T-helper 1 cell treated with Interleukin-12 subunit alpha and Interleukin-12 subunit beta and Interleukin-4 antibody, amounts not matched to agents 30 μg/mL and 1 μg/mL, for 36 hours (primary cell): ENCODE data around the gene RALGAPA2.
A peak's percentile ranks its signal among the peaks of the same experiment; 100 is the strongest.

ENCODE experiments used
- H3K27ac Mint-ChIP-seq: one replicate; pipeline ENCODE4 v1.8.0; 2021; ENCODE audit warnings: mild to moderate bottlenecking, mixed read lengths
- H3K27me3 Mint-ChIP-seq: one replicate; pipeline ENCODE4 v1.8.0; 2021; ENCODE audit warnings: low read depth, mixed read lengths
- H3K36me3 Mint-ChIP-seq: one replicate; pipeline ENCODE4 v1.8.0; 2021; ENCODE audit warnings: low read depth, mixed read lengths
- H3K4me1 Mint-ChIP-seq: one replicate; pipeline ENCODE4 v1.8.0; 2021; ENCODE audit warnings: low read depth, mixed read lengths
- H3K4me3 Mint-ChIP-seq: one replicate; pipeline ENCODE4 v1.8.0; 2021; ENCODE audit warnings: mild to moderate bottlenecking, moderate library complexity, mixed read lengths
- H3K9me3 Mint-ChIP-seq: one replicate; pipeline ENCODE4 v1.8.0; 2021; ENCODE audit warnings: mixed read lengths

Gene RALGAPA2

GRCh38 chr20:20571068-20571780 is 141.2 kb downstream of the RALGAPA2 start:
- H3K27ac Mint-ChIP-seq, result no peak overlapping the region
- no peaks in the 10 kb centered on the region for H3K4me1 Mint-ChIP-seq
- no peaks in the 10 kb centered on the region for H3K27me3 Mint-ChIP-seq
- peaks cover 14% of the 10 kb centered on the region for H3K36me3 Mint-ChIP-seq
- H3K9me3 Mint-ChIP-seq, result no peaks in the 10 kb centered on the region
- no peak overlapping the region for H3K4me3 Mint-ChIP-seq

- Mint-ChIP-seq H3K9me3 (no peaks in the 10 kb centered on the region), H3K4me1 (no peaks in the 10 kb centered on the region), H3K4me3 (no peak overlapping the region), H3K27me3 (no peaks in the 10 kb centered on the region), H3K27ac (no peak overlapping the region), H3K36me3 (peaks cover 9% of the 10 kb centered on the region)
Observed at GRCh38 chr20:20568604-20569205, 143.7 kb downstream of the RALGAPA2 start.

GRCh38 chr20:20567712-20568111 is 144.7 kb downstream of the RALGAPA2 start:
- H3K9me3 Mint-ChIP-seq, result no peaks in the 10 kb centered on the region

GRCh38 chr20:20566516-20566915 is 145.9 kb downstream of the RALGAPA2 start:
- H3K36me3 Mint-ChIP-seq, result peaks cover 9% of the 10 kb centered on the region
- no peaks in the 10 kb centered on the region for H3K9me3 Mint-ChIP-seq
- H3K4me3 Mint-ChIP-seq, result no peak overlapping the region
- no peak overlapping the region for H3K27ac Mint-ChIP-seq
- H3K27me3 Mint-ChIP-seq, result no peaks in the 10 kb centered on the region
- H3K4me1 Mint-ChIP-seq, result no peaks in the 10 kb centered on the region

More at GRCh38 chr20:20567712-20568111, 144.7 kb downstream of the RALGAPA2 start:
- Mint-ChIP-seq H3K27ac (no peak overlapping the region), H3K36me3 (peaks cover 9% of the 10 kb centered on the region), H3K4me1 (no peaks in the 10 kb centered on the region), H3K27me3 (no peaks in the 10 kb centered on the region), H3K4me3 (no peak overlapping the region)

GRCh38 chr20:20564279-20564678 is 148.2 kb downstream of the RALGAPA2 start:
- Mint-ChIP-seq H3K27me3 (no peaks in the 10 kb centered on the region), H3K36me3 (peaks cover 5% of the 10 kb centered on the region), H3K9me3 (no peaks in the 10 kb centered on the region), H3K4me3 (no peak overlapping the region), H3K27ac (no peak overlapping the region), H3K4me1 (no peaks in the 10 kb centered on the region)

- Mint-ChIP-seq H3K4me1 (no peaks in the 10 kb centered on the region), H3K36me3 (peaks cover 8% of the 10 kb centered on the region), H3K9me3 (no peaks in the 10 kb centered on the region), H3K27ac (no peak overlapping the region), H3K4me3 (no peak overlapping the region), H3K27me3 (no peaks in the 10 kb centered on the region)
Observed at GRCh38 chr20:20562507-20562906, 149.9 kb downstream of the RALGAPA2 start.

GRCh38 chr20:20561841-20562240 is 150.6 kb downstream of the RALGAPA2 start:
- no peak overlapping the region for H3K27ac Mint-ChIP-seq
- peaks cover 8% of the 10 kb centered on the region for H3K36me3 Mint-ChIP-seq
- no peaks in the 10 kb centered on the region for H3K9me3 Mint-ChIP-seq
- no peak overlapping the region for H3K4me3 Mint-ChIP-seq
- H3K4me1 Mint-ChIP-seq, result no peaks in the 10 kb centered on the region
- no peaks in the 10 kb centered on the region for H3K27me3 Mint-ChIP-seq

- no peaks in the 10 kb centered on the region for H3K27me3 Mint-ChIP-seq
- H3K27ac Mint-ChIP-seq, result no peak overlapping the region
- peaks cover 12% of the 10 kb centered on the region for H3K36me3 Mint-ChIP-seq
- no peak overlapping the region for H3K4me3 Mint-ChIP-seq
- H3K9me3 Mint-ChIP-seq, result no peaks in the 10 kb centered on the region
- no peaks in the 10 kb centered on the region for H3K4me1 Mint-ChIP-seq
Observed at GRCh38 chr20:20561172-20561571, 151.3 kb downstream of the RALGAPA2 start.

- Mint-ChIP-seq H3K4me3 (no peak overlapping the region), H3K36me3 (peaks cover 21% of the 10 kb centered on the region), H3K27ac (no peak overlapping the region), H3K9me3 (no peaks in the 10 kb centered on the region), H3K27me3 (no peaks in the 10 kb centered on the region), H3K4me1 (no peaks in the 10 kb centered on the region)
Observed at GRCh38 chr20:20557406-20557805, 155.0 kb downstream of the RALGAPA2 start.

- Mint-ChIP-seq H3K4me1 (no peaks in the 10 kb centered on the region), H3K9me3 (no peaks in the 10 kb centered on the region), H3K36me3 (peaks cover 18% of the 10 kb centered on the region), H3K27me3 (no peaks in the 10 kb centered on the region), H3K27ac (no peak overlapping the region), H3K4me3 (no peak overlapping the region)
Observed at GRCh38 chr20:20555838-20556237, 156.6 kb downstream of the RALGAPA2 start.

GRCh38 chr20:20554951-20555350 is 157.5 kb downstream of the RALGAPA2 start:
- no peaks in the 10 kb centered on the region for H3K27me3 Mint-ChIP-seq
- no peak overlapping the region for H3K4me3 Mint-ChIP-seq
- no peaks in the 10 kb centered on the region for H3K9me3 Mint-ChIP-seq
- peaks cover 18% of the 10 kb centered on the region for H3K36me3 Mint-ChIP-seq
- H3K4me1 Mint-ChIP-seq, result no peaks in the 10 kb centered on the region
- H3K27ac Mint-ChIP-seq, result no peak overlapping the region

GRCh38 chr20:20553541-20553940 is 158.9 kb downstream of the RALGAPA2 start:
- no peaks in the 10 kb centered on the region for H3K4me1 Mint-ChIP-seq
- H3K9me3 Mint-ChIP-seq, result no peaks in the 10 kb centered on the region
- peaks cover 13% of the 10 kb centered on the region for H3K36me3 Mint-ChIP-seq
- peak overlapping the region; percentile 18 for H3K27ac Mint-ChIP-seq
- no peak overlapping the region for H3K4me3 Mint-ChIP-seq
- no peaks in the 10 kb centered on the region for H3K27me3 Mint-ChIP-seq

GRCh38 chr20:20552076-20552475 is 160.4 kb downstream of the RALGAPA2 start:
- H3K36me3 Mint-ChIP-seq, result peaks cover 13% of the 10 kb centered on the region
- H3K4me1 Mint-ChIP-seq, result peaks cover 7% of the 10 kb centered on the region
- H3K4me3 Mint-ChIP-seq, result no peak overlapping the region
- H3K27me3 Mint-ChIP-seq, result no peaks in the 10 kb centered on the region
- H3K27ac Mint-ChIP-seq, result no peak overlapping the region
- no peaks in the 10 kb centered on the region for H3K9me3 Mint-ChIP-seq

GRCh38 chr20:20551409-20551808 is 161.0 kb downstream of the RALGAPA2 start:
- no peaks in the 10 kb centered on the region for H3K27me3 Mint-ChIP-seq
- no peak overlapping the region for H3K27ac Mint-ChIP-seq
- no peak overlapping the region for H3K4me3 Mint-ChIP-seq
- peaks cover 12% of the 10 kb centered on the region for H3K36me3 Mint-ChIP-seq
- peaks cover 11% of the 10 kb centered on the region for H3K4me1 Mint-ChIP-seq
- no peaks in the 10 kb centered on the region for H3K9me3 Mint-ChIP-seq

- Mint-ChIP-seq H3K27me3 (no peaks in the 10 kb centered on the region), H3K36me3 (peaks cover 2% of the 10 kb centered on the region)
Observed at GRCh38 chr20:20549704-20550103, 162.7 kb downstream of the RALGAPA2 start.

More at GRCh38 chr20:20549704-20550103, 162.7 kb downstream of the RALGAPA2 start:
- no peak overlapping the region for H3K27ac Mint-ChIP-seq
- H3K4me3 Mint-ChIP-seq, result no peak overlapping the region
- H3K4me1 Mint-ChIP-seq, result peaks cover 11% of the 10 kb centered on the region
- no peaks in the 10 kb centered on the region for H3K9me3 Mint-ChIP-seq
